Ishikawa (cell line): ENCODE measurements around the gene COPS8.

Experiments used
- CEBPB ChIP-seq: IDR thresholded peaks from 2 replicates; pipeline ENCODE4 v1.6.1; 2012
- EGR1 ChIP-seq: IDR thresholded peaks from 2 replicates; pipeline ENCODE4 v1.6.1; 2012
- RAD21 ChIP-seq: IDR thresholded peaks from 2 replicates; pipeline ENCODE4 v1.6.1; 2012; ENCODE audit warnings: low read depth
- TAF1 ChIP-seq: IDR thresholded peaks from 2 replicates; pipeline ENCODE4 v1.6.1; 2012; ENCODE audit warnings: low read depth, mild to moderate bottlenecking
- TCF12 ChIP-seq: IDR thresholded peaks from 2 replicates; pipeline ENCODE4 v1.6.1; 2012; ENCODE audit warnings: low read depth
- YY1 ChIP-seq: IDR thresholded peaks from 2 replicates; pipeline ENCODE4 v1.6.1; 2012; ENCODE audit warnings: low read depth
- TF ChIP-seq, protein P1 (sequence below): IDR thresholded peaks from 2 replicates; pipeline ENCODE4 v1.6.1; 2012; ENCODE audit warnings: low read depth, mild to moderate bottlenecking
- TF ChIP-seq, protein P2 (sequence below): IDR thresholded peaks from 2 replicates; pipeline ENCODE4 v1.6.1; 2012

DNA sequence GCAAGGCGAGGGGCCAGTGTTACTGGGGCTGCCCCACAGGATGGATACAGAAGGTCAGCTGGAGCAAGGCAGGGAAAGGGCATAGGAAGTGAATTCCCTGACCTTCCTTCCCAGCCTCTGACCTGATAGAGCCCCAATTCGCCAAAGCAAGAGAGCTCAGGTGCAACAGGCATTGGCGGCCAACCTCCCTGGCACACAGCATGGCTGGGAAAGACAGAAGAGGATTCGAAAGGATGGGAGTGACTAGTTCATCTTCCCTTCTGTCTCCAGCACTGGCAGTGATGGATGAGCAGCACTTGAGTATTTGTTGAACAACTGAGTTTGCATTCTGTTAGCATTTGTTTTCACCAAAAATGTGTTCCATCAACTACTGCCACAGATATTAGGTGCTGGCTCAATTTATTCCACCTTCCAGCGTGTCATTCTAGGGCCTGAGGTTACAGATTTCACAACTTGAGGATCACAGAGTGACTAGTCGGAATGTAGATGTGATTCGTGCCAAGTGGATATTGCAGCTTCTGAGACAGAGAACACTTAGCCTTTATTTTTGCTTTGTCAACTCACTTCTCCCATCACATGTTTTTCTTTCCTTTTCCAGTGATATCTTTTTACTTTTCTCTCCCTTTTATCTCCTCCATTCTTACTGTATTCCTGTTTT, 6.2 kb downstream of the COPS8 start:
- TF ChIP-seq CEBPB (no peak), YY1 (no peak), RAD21 (no peak), TAF1 (no peak), TCF12 (no peak), EGR1 (no peak)
- TF ChIP-seq, protein P1, sequence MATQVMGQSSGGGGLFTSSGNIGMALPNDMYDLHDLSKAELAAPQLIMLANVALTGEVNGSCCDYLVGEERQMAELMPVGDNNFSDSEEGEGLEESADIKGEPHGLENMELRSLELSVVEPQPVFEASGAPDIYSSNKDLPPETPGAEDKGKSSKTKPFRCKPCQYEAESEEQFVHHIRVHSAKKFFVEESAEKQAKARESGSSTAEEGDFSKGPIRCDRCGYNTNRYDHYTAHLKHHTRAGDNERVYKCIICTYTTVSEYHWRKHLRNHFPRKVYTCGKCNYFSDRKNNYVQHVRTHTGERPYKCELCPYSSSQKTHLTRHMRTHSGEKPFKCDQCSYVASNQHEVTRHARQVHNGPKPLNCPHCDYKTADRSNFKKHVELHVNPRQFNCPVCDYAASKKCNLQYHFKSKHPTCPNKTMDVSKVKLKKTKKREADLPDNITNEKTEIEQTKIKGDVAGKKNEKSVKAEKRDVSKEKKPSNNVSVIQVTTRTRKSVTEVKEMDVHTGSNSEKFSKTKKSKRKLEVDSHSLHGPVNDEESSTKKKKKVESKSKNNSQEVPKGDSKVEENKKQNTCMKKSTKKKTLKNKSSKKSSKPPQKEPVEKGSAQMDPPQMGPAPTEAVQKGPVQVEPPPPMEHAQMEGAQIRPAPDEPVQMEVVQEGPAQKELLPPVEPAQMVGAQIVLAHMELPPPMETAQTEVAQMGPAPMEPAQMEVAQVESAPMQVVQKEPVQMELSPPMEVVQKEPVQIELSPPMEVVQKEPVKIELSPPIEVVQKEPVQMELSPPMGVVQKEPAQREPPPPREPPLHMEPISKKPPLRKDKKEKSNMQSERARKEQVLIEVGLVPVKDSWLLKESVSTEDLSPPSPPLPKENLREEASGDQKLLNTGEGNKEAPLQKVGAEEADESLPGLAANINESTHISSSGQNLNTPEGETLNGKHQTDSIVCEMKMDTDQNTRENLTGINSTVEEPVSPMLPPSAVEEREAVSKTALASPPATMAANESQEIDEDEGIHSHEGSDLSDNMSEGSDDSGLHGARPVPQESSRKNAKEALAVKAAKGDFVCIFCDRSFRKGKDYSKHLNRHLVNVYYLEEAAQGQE: no peak
- TF ChIP-seq, protein P2, sequence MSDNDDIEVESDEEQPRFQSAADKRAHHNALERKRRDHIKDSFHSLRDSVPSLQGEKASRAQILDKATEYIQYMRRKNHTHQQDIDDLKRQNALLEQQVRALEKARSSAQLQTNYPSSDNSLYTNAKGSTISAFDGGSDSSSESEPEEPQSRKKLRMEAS: no peak
